ENCODE data around the gene CSRNP2.
"Not testable (repeated sequence)": the region's sequence is repeated elsewhere in the genome, so short reads cannot be mapped to it uniquely, and the experiment has no call there.

CSRNP2 gene, protein sequence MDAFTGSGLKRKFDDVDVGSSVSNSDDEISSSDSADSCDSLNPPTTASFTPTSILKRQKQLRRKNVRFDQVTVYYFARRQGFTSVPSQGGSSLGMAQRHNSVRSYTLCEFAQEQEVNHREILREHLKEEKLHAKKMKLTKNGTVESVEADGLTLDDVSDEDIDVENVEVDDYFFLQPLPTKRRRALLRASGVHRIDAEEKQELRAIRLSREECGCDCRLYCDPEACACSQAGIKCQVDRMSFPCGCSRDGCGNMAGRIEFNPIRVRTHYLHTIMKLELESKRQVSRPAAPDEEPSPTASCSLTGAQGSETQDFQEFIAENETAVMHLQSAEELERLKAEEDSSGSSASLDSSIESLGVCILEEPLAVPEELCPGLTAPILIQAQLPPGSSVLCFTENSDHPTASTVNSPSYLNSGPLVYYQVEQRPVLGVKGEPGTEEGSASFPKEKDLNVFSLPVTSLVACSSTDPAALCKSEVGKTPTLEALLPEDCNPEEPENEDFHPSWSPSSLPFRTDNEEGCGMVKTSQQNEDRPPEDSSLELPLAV

DNA sequence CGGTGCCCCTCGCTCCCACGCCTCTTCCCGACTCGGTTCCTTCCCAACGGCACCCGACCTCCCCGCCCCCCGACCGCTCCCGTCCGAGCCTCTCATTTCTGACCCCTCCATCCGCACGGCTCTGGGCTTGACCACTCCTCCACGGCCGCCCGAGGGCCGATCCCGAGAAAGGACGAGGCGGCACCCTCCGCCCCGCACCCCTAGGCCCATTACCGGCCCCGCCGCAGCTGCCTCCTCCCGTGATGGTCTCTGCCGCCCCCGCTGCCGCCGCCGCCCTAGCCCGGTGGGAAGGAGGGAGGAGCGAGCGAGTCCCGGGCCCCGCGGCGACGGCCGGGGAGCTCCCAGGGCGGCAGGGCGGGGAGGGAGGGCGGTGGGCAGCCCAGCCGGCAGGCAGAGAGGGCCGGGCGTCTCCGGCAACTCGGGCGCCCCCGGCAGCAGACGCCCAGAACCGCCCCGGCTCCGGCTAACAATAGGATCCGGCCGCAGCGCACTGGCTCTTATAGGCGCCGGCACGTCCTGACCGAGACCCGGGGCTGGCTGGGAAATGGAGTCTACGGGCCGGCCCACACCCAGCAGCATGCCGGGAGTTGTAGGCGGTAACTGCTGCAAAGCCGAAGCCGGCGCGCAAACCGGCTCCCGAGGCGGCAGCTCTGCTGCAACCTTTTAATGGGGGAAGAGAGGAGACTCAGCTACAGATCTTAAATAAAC is at the start of gene CSRNP2:
CSRNP2 (minus strand) TSS at position 471 of the 708 bp plus-strand sequence. CDS start 7,035 bp downstream, outside the sequence.
- peak; percentile 86 for DNase-seq

GRCh38 chr12:51132693-51133092 is 49.3 kb upstream of the CSRNP2 start:
- DNase-seq = no peak

- DNase-seq = no peak
These were observed 48.5 kb upstream of the CSRNP2 start for GRCh38 chr12:51131745-51132521.

DNA sequence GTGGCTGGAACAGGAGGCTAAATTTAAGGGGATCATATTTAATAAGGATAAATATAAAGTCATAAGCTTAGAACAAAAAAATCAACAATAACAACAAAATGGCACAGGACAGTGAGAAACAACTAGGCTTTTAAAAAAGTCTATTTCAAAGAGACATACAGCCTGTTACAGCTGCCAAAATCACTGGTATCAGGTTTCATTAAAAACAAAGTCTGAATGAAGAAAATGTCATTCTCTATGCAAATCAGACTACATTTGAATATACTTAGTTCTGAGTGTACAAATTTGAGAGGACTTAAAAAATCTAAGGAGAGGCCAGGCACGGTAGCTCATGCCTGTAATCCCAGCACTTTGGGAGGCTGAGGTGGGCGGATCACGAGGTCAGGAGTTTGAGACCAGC is 45.5 kb upstream of the CSRNP2 start:
- DNase-seq = no peak

DNA sequence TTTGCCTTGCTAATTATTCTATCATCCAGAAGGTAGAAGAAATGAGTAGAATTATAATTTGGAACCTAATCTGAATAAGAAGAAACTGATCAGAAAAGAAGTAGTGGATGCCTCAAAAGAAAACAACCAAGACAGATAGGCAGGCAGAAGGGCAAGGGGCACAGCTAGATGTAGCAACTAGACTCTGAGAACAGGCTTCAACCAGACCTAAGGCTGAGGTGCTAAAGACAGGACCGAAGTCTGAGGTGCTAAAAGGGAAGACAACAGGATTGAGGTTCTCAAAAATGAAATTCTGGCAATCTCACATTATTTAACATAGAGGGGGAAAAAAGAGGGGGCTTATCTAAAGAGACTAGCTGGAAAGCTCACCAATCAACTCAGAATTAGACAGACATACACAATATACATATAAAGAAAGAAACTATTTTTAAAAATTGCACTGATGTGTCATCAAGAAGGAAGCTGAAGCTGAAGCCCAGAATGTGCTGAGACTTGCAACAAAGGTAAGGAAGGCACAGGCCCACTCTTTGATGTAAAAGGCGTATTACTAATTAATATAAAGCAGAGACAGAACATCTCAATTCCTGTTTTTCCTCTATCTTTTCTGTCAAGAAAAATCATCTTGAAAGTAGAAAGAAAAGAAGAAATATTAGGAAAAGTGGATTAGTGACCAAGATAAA is 43.8 kb upstream of the CSRNP2 start:
- DNase-seq = no peak

DNA sequence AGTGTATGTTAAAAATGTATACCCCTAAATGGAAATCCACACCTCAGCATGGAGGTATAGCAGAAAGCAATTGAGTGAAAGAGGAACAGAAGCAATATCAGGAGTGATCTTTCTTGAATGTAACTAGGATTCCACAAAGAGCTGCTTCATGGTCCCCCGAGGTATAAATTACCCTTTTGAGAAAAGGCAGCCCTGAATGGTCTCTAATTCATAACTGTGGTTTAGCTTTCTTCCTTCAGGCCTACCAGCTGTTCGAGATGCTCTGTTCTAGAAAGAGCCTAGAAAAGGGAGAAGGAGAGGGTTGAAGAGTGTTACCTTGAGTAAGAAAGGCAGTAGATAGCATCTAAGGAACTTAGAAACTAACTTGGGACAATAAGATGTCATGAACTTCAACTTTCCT is 42.9 kb upstream of the CSRNP2 start:
- DNase-seq = no peak

GRCh38 chr12:51124504-51124903 is 41.1 kb upstream of the CSRNP2 start:
- DNase-seq = no peak

- no peak for DNase-seq
These were observed 39.4 kb upstream of the CSRNP2 start for GRCh38 chr12:51122844-51123243.

GRCh38 chr12:51118706-51119105 is 35.3 kb upstream of the CSRNP2 start:
- DNase-seq = no peak

DNA sequence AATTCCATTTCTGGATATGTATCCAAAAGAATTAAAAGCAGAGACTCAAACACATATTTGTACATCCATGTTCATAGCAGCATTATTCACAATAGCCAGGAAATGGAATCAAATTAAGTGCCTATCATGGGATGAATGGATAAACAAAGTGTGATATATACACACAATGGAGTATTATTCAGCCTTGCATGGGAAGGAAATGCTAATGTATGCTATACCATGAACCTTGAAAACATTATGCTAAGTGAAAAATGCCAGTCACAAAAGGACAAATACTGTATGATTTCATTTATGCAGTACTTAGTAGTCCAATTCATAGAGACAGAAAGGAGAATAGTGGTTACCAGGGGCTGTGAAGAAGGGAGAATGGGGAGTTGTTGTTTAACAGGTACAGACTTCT is 32.1 kb upstream of the CSRNP2 start:
- no peak for DNase-seq

GRCh38 chr12:51108136-51108535 is 24.7 kb upstream of the CSRNP2 start:
- no peak for DNase-seq

GRCh38 chr12:51103977-51104376 is 20.6 kb upstream of the CSRNP2 start:
- DNase-seq = no peak

DNA sequence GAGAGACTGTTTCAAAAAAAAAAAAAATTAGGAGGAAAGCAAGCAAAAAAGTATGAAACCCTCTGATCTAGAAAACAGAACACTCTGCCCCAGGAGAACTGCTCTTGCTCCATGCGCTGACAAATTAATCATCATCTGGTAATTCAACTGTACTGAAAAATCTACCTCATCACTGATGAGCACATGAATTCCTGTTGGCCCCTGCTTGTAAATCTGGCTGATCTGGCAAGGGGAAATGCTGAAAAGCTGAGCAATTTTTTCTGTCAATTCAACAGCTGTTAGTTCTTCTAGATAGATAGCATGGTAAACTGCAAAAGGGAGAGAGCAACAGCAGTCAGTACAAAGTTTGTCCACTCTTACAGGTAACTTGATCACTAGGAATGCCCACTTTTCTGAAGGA is 15.2 kb upstream of the CSRNP2 start:
- no peak for DNase-seq

DNA sequence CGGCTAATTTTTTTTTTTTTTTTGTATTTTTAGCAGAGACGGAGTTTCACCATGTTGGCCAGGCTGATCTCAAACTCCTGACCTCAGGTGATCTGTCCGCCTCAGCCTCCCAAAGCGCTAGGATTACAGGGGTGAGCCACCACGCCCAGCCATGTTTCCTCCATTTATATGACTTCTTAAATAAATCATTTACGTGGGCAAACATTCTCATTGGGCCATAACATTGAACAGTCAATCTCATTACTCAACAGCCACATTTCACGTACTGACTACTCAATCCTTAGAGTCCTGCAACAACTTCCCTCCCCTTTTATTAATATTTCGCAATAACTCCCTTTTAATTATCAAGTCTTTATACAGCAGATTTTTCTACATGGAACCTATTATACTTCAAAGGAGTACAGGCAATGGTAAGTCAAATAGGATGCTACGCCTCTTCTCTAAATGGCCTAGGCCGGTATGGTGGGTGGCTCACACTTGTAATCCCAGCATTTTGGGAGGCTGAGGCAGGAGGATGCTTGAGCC is 7.4 kb upstream of the CSRNP2 start:
- no peak for DNase-seq

- no peak for DNase-seq
These were observed 4.4 kb upstream of the CSRNP2 start for GRCh38 chr12:51087818-51088217.

- DNase-seq = no peak
These were observed 3.5 kb upstream of the CSRNP2 start for GRCh38 chr12:51086933-51087332.

DNA sequence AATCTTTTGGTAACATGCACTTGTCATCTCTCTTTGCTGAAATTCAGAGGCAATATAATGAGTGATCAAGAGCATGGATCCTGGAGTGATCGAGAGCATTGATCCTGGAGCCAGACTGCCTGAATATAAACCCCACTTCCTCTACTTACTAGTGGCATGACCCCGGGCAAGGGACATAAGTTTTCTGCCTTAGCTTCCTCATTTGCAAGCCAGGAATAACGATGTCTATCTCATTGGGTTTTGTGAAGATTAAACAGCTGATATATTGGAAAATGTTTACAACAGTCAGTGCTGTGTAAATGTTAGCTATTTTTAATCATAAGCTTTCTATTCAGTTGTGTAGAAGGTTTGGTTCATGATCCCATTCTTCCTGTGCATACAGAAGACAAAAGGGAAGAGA is 2.4 kb upstream of the CSRNP2 start:
- no peak for DNase-seq

DNA sequence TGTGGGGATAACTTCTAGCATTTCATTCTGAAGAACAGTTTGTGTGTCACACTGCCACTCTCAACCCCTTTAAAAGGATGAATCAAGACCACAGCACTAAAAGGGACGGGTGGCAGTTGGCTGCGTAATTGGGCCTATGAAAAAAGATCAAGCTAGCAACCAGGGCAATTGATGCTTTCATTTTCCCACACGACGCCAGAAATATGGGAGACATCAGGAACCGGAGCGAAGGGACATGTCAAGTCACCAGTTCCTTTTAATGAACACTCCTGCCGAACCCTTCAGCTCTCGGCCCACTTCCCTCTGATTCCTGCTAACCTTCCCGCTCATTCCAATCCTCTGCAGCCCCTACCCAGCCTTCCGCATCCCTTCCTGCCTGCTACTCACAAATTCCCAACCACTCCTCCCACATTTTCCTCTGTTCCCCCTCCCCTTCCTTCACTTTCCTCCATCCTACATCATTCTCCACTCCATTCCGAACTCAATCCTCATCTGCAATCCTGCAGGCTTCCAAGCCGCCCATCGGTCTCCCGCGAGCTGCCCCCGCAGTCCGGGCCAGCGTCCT is 753 bp downstream of the CSRNP2 start:
- peak; percentile 14 for DNase-seq

- DNase-seq = no peak
These were observed 2.0 kb downstream of the CSRNP2 start for GRCh38 chr12:51081421-51081820.

DNA sequence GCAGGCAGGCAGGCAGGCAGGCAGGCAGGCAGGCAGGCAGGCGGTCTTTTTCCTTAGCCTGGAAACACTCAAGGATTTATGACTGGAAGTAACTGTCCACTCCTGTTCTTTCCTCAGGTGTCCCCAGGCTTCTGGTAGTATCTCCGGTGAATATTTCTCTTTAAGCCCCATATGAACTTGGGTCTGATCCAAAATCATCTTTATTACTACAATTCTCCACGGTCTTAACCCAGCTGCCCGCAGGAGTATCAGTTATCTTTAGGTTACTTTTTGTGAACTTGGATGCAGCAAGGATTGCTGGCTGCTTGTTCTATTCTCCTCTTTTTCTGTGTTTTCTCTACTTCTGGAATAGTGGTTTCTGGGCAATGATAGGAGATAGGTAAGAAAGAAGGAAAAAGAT is 3.3 kb downstream of the CSRNP2 start:
- no peak for DNase-seq

- DNase-seq = not testable (repeated sequence)
These were observed 4.5 kb downstream of the CSRNP2 start for GRCh38 chr12:51078866-51079265.

- DNase-seq = not testable (repeated sequence)
These were observed 5.0 kb downstream of the CSRNP2 start for GRCh38 chr12:51078346-51078745.
